GM23338 (cell line): ENCODE measurements around the gene PRR12. TPM values are rescaled to one million over a fixed set of nuclear protein-coding genes. Genes with fewer than 3 reads are reported as not detected.

Experiments
- ATAC-seq: fragments of 200-7000 bp; cut with Tn5 transposase; 3 replicates; pipeline ENCODE4 v1.9.1; 2020
- DNase-seq: peaks from one replicate; pipeline ENCODE4 v3.0.0-alpha.2; 2015; ENCODE audit warnings: low spot score
- H2AFZ ChIP-seq: fragments of 200-600 bp; sonication (generic); 2 replicates; pipeline ENCODE4 v1.8.0; 2016; ENCODE audit warnings: antibody characterized with exemption, mild to moderate bottlenecking, moderate library complexity
- H3F3A ChIP-seq: fragments of 200-600 bp; sonication (generic); replicated peaks from 2 replicates; pipeline ENCODE4 v1.8.0; 2017; ENCODE audit warnings: antibody characterized with exemption, mixed run types, low read depth
- H3K27ac ChIP-seq: fragments of 200-600 bp; sonication (generic); 2 replicates; pipeline ENCODE4 v1.6.1; 2016; ENCODE audit warnings: low read depth
- H3K27me3 ChIP-seq: fragments of 200-600 bp; sonication (generic); 2 replicates; pipeline ENCODE4 v1.8.0; 2016; ENCODE audit warnings: mild to moderate bottlenecking, mixed run types, moderate library complexity; ENCODE audit not compliant: insufficient read depth
- H3K36me3 ChIP-seq: fragments of 200-600 bp; sonication (generic); 2 replicates; pipeline ENCODE4 v1.8.0; 2016; ENCODE audit warnings: mild to moderate bottlenecking; ENCODE audit not compliant: insufficient read depth
- H3K4me1 ChIP-seq: fragments of 200-600 bp; sonication (generic); 2 replicates; pipeline ENCODE4 v1.8.0; 2016; ENCODE audit warnings: mild to moderate bottlenecking, moderate library complexity; ENCODE audit not compliant: insufficient read depth
- H3K4me2 ChIP-seq: fragments of 200-600 bp; sonication (generic); 2 replicates; pipeline ENCODE4 v1.7.1; 2017; ENCODE audit warnings: mixed run types
- H3K4me3 ChIP-seq: fragments of 200-600 bp; sonication (generic); 2 replicates; pipeline ENCODE4 v1.6.1; 2016; ENCODE audit warnings: mixed run types
- H3K79me2 ChIP-seq: fragments of 200-600 bp; sonication (generic); replicated peaks from 2 replicates; pipeline ENCODE4 v1.8.0; 2017; ENCODE audit warnings: mild to moderate bottlenecking; ENCODE audit not compliant: insufficient read depth
- H3K9me2 ChIP-seq: fragments of 200-600 bp; sonication (generic); 2 replicates; pipeline ENCODE4 v1.8.0; 2017; ENCODE audit not compliant: insufficient read depth
- H4K20me1 ChIP-seq: fragments of 200-600 bp; sonication (generic); replicated peaks from 2 replicates; pipeline ENCODE4 v1.8.0; 2017; ENCODE audit warnings: mild to moderate bottlenecking; ENCODE audit not compliant: insufficient read depth
- H3K27ac Mint-ChIP-seq: 2 replicates; pipeline ENCODE4 v1.8.0; 2020; ENCODE audit warnings: inconsistent platforms, mild to moderate bottlenecking, moderate library complexity, mixed read lengths
- H3K27me3 Mint-ChIP-seq: 3 replicates; pipeline ENCODE4 v1.8.0; 2022; ENCODE audit warnings: low read depth, mild to moderate bottlenecking, moderate library complexity, mixed read lengths, inconsistent platforms; ENCODE audit not compliant: insufficient read depth, poor library complexity
- H3K36me3 Mint-ChIP-seq: 3 replicates; pipeline ENCODE4 v1.8.0; 2021; ENCODE audit warnings: low read depth, mild to moderate bottlenecking, inconsistent platforms, moderate library complexity, mixed read lengths
- H3K4me1 Mint-ChIP-seq: 3 replicates; pipeline ENCODE4 v1.8.0; 2020; ENCODE audit warnings: mild to moderate bottlenecking, inconsistent platforms, mixed read lengths
- H3K4me3 Mint-ChIP-seq: 3 replicates; pipeline ENCODE4 v1.8.0; 2021; ENCODE audit warnings: moderate library complexity, mild to moderate bottlenecking, inconsistent platforms, mixed read lengths
- H3K9me3 Mint-ChIP-seq: 3 replicates; pipeline ENCODE4 v1.8.0; 2020; ENCODE audit warnings: moderate library complexity, mild to moderate bottlenecking, inconsistent platforms, mixed read lengths
- CREB1 ChIP-seq: fragments of 250-450 bp; sonication (Bioruptor Pico); IDR thresholded peaks from 2 replicates; pipeline ENCODE4 v1.5.0; 2020; ENCODE audit warnings: low read depth, mild to moderate bottlenecking, moderate library complexity
- EZH2phosphoT487 ChIP-seq: fragments of 200-600 bp; sonication (generic); IDR thresholded peaks from one replicate; pipeline ENCODE4 v1.8.1; 2018; ENCODE audit warnings: antibody characterized with exemption; ENCODE audit not compliant: unreplicated experiment
- JUNB ChIP-seq: IDR thresholded peaks from one replicate; pipeline ENCODE4 v1.6.1; 2016; ENCODE audit warnings: antibody characterized with exemption; ENCODE audit not compliant: unreplicated experiment
- NANOG ChIP-seq: IDR thresholded peaks from 2 replicates; pipeline ENCODE4 v1.6.1; 2016; ENCODE audit warnings: antibody characterized with exemption, borderline replicate concordance
- POLR2AphosphoS5 ChIP-seq: IDR thresholded peaks from 2 replicates; pipeline ENCODE4 v1.6.1; 2016; ENCODE audit warnings: antibody characterized with exemption, low read depth
- STAT1 ChIP-seq: IDR thresholded peaks from one replicate; pipeline ENCODE4 v1.6.1; 2016; ENCODE audit warnings: antibody characterized with exemption; ENCODE audit not compliant: unreplicated experiment
- ZNF114 ChIP-seq: fragments of 250-450 bp; sonication (Bioruptor Pico); IDR thresholded peaks from 2 replicates; pipeline ENCODE4 v1.5.0; 2020; ENCODE audit warnings: mild to moderate bottlenecking, moderate library complexity
- ZNF331 ChIP-seq: fragments of 250-450 bp; sonication (Bioruptor Pico); IDR thresholded peaks from 2 replicates; pipeline ENCODE4 v1.5.0; 2020; ENCODE audit warnings: low read depth, mild to moderate bottlenecking, moderate library complexity
- polyA plus RNA-seq: library from polyadenylated mRNA; unstranded; fragments of >200 nt; fragmentation: Nextera tagmentation; extraction: Ambion mirVana; gene quantifications from 2 replicates; pipeline ENCODE4 v1.2.1, GENCODE V29; 2016
- total RNA-seq: library from RNA; depleted of rRNA; stranded (reverse); fragments of >200 nt; shearing (Covaris generic); gene quantifications from 2 replicates; pipeline ENCODE4 v1.2.3, GENCODE V29; 2014
- TF ChIP-seq, protein P1 (sequence below): fragments of 250-450 bp; sonication (Bioruptor Pico); IDR thresholded peaks from 2 replicates; pipeline ENCODE4 v1.5.0; 2020; ENCODE audit warnings: mild to moderate bottlenecking, moderate library complexity
- TF ChIP-seq, protein P2 (sequence below): IDR thresholded peaks from one replicate; pipeline ENCODE4 v1.6.1; 2018; ENCODE audit warnings: antibody characterized with exemption; ENCODE audit not compliant: unreplicated experiment

The PRR12 gene
- total and polyA plus RNA-seq, 2 experiments from 2014 or later, result 8.6 to 41.6 TPM

DNA sequence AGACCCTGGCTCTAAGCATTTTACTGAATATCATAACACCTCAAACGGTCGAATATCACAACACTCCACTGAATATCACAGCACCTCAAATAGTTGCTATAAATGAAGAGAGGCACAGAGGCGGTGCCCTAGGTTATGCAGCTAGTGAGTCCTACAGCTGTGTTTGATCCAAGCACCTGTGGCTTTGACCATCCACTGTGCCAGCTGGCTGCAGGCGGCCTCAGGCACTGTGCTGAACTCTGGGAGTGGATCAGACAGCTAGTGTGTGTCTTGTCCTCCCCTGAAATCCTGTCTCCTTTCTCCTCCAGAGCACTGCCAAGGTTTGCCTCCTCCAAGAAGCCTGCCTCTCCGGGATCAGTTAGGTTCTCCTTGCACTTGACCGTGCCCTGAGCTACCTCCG lies 18.0 kb upstream of the PRR12 start:
- H3K27me3 Mint-ChIP-seq, result peaks cover 1% of the 10 kb centered on the region
- Histone ChIP-seq H3K79me2 (peaks cover 65% of the 10 kb centered on the region), H3K36me3 (no peaks in the 10 kb centered on the region), H4K20me1 (peaks cover 7% of the 10 kb centered on the region; the same call in 1 of the 2 replicates), H3K4me1 (peaks cover 13% of the 10 kb centered on the region), H3K4me3 (no peak overlapping the region), H3F3A (peaks cover 21% of the 10 kb centered on the region; the same call in 1 of the 2 replicates), H3K9me2 (no peaks in the 10 kb centered on the region), H3K27ac (no peak overlapping the region), H3K4me2 (no peak overlapping the region), H2AFZ (no peak overlapping the region), H3K27me3 (no peaks in the 10 kb centered on the region)
- no peak overlapping the region for H3K4me3 Mint-ChIP-seq
- DNase-seq (no peak), ATAC-seq (no peak)
- H3K9me3 Mint-ChIP-seq, result no peaks in the 10 kb centered on the region
- H3K27ac Mint-ChIP-seq, result no peak overlapping the region
- H3K36me3 Mint-ChIP-seq, result peaks cover 20% of the 10 kb centered on the region; the same call in 2 of the 3 replicates
- H3K4me1 Mint-ChIP-seq, result peaks cover 13% of the 10 kb centered on the region; the same call in 2 of the 3 replicates
- TF ChIP-seq, protein P1, sequence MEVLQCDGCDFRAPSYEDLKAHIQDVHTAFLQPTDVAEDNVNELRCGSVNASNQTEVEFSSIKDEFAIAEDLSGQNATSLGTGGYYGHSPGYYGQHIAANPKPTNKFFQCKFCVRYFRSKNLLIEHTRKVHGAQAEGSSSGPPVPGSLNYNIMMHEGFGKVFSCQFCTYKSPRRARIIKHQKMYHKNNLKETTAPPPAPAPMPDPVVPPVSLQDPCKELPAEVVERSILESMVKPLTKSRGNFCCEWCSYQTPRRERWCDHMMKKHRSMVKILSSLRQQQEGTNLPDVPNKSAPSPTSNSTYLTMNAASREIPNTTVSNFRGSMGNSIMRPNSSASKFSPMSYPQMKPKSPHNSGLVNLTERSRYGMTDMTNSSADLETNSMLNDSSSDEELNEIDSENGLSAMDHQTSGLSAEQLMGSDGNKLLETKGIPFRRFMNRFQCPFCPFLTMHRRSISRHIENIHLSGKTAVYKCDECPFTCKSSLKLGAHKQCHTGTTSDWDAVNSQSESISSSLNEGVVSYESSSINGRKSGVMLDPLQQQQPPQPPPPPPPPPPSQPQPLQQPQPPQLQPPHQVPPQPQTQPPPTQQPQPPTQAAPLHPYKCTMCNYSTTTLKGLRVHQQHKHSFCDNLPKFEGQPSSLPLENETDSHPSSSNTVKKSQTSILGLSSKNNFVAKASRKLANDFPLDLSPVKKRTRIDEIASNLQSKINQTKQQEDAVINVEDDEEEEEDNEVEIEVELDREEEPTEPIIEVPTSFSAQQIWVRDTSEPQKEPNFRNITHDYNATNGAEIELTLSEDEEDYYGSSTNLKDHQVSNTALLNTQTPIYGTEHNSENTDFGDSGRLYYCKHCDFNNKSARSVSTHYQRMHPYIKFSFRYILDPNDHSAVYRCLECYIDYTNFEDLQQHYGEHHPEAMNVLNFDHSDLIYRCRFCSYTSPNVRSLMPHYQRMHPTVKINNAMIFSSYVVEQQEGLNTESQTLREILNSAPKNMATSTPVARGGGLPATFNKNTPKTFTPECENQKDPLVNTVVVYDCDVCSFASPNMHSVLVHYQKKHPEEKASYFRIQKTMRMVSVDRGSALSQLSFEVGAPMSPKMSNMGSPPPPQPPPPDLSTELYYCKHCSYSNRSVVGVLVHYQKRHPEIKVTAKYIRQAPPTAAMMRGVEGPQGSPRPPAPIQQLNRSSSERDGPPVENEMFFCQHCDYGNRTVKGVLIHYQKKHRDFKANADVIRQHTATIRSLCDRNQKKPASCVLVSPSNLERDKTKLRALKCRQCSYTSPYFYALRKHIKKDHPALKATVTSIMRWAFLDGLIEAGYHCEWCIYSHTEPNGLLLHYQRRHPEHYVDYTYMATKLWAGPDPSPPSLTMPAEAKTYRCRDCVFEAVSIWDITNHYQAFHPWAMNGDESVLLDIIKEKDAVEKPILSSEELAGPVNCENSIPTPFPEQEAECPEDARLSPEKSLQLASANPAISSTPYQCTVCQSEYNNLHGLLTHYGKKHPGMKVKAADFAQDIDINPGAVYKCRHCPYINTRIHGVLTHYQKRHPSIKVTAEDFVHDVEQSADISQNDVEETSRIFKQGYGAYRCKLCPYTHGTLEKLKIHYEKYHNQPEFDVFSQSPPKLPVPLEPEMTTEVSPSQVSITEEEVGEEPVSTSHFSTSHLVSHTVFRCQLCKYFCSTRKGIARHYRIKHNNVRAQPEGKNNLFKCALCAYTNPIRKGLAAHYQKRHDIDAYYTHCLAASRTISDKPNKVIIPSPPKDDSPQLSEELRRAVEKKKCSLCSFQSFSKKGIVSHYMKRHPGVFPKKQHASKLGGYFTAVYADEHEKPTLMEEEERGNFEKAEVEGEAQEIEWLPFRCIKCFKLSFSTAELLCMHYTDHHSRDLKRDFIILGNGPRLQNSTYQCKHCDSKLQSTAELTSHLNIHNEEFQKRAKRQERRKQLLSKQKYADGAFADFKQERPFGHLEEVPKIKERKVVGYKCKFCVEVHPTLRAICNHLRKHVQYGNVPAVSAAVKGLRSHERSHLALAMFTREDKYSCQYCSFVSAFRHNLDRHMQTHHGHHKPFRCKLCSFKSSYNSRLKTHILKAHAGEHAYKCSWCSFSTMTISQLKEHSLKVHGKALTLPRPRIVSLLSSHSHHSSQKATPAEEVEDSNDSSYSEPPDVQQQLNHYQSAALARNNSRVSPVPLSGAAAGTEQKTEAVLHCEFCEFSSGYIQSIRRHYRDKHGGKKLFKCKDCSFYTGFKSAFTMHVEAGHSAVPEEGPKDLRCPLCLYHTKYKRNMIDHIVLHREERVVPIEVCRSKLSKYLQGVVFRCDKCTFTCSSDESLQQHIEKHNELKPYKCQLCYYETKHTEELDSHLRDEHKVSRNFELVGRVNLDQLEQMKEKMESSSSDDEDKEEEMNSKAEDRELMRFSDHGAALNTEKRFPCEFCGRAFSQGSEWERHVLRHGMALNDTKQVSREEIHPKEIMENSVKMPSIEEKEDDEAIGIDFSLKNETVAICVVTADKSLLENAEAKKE, result no peak
- TF ChIP-seq NANOG (no peak), STAT1 (no peak), EZH2phosphoT487 (no peak), JUNB (no peak)

DNA sequence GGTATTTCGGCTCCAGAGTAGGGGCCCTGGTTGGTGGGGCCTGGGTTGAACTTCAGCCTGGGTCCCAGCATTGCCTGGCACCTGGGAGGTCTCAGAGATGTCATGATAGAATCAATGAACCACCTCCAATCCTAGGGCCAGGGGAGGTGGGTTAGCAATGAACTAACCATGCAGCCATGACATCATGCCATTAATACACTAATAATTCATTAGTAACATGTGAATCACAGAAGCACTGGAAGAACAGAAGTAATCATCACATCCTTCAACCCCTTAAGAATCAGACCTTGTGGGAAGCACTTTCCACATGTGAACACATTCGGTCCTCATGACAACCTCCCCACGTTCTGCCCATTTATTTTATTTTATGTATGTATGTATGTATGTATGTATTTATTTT lies 17.6 kb upstream of the PRR12 start:
- H3K27me3 Mint-ChIP-seq, result peaks cover 1% of the 10 kb centered on the region
- peaks cover 13% of the 10 kb centered on the region for H3K4me1 ChIP-seq
- no peaks in the 10 kb centered on the region for H3K36me3 ChIP-seq
- no peak overlapping the region for H2AFZ ChIP-seq
- no peak overlapping the region for H3K27ac ChIP-seq
- no peak overlapping the region for H3K4me3 Mint-ChIP-seq
- peaks cover 65% of the 10 kb centered on the region for H3K79me2 ChIP-seq
- no peak overlapping the region for H3K4me3 ChIP-seq
- no peak for ATAC-seq
- H3K4me2 ChIP-seq, result no peak overlapping the region
- H3K4me1 Mint-ChIP-seq, result peaks cover 13% of the 10 kb centered on the region; the same call in 2 of the 3 replicates
- no peak overlapping the region for H3K27ac Mint-ChIP-seq
- peaks cover 19% of the 10 kb centered on the region; the same call in 1 of the 2 replicates for H3F3A ChIP-seq
- H3K27me3 ChIP-seq, result no peaks in the 10 kb centered on the region
- no peak for DNase-seq
- no peaks in the 10 kb centered on the region for H3K9me3 Mint-ChIP-seq
- peaks cover 20% of the 10 kb centered on the region; the same call in 2 of the 3 replicates for H3K36me3 Mint-ChIP-seq
- no peaks in the 10 kb centered on the region for H3K9me2 ChIP-seq
- H4K20me1 ChIP-seq, result peaks cover 7% of the 10 kb centered on the region; the same call in 1 of the 2 replicates
- no peak for TF ChIP-seq CREB1 (CRISPR knock-in tag)
- no peak for TF ChIP-seq POLR2AphosphoS5
- no peak for TF ChIP-seq ZNF331
- TF ChIP-seq, protein P2, sequence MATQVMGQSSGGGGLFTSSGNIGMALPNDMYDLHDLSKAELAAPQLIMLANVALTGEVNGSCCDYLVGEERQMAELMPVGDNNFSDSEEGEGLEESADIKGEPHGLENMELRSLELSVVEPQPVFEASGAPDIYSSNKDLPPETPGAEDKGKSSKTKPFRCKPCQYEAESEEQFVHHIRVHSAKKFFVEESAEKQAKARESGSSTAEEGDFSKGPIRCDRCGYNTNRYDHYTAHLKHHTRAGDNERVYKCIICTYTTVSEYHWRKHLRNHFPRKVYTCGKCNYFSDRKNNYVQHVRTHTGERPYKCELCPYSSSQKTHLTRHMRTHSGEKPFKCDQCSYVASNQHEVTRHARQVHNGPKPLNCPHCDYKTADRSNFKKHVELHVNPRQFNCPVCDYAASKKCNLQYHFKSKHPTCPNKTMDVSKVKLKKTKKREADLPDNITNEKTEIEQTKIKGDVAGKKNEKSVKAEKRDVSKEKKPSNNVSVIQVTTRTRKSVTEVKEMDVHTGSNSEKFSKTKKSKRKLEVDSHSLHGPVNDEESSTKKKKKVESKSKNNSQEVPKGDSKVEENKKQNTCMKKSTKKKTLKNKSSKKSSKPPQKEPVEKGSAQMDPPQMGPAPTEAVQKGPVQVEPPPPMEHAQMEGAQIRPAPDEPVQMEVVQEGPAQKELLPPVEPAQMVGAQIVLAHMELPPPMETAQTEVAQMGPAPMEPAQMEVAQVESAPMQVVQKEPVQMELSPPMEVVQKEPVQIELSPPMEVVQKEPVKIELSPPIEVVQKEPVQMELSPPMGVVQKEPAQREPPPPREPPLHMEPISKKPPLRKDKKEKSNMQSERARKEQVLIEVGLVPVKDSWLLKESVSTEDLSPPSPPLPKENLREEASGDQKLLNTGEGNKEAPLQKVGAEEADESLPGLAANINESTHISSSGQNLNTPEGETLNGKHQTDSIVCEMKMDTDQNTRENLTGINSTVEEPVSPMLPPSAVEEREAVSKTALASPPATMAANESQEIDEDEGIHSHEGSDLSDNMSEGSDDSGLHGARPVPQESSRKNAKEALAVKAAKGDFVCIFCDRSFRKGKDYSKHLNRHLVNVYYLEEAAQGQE, result no peak
- no peak for TF ChIP-seq STAT1
- no peak for TF ChIP-seq ZNF114 (CRISPR knock-in tag)
